Ascending aorta (tissue), 2 donors: ENCODE data around the gene GSS. TPM values are rescaled to one million over a fixed set of nuclear protein-coding genes. Genes with fewer than 3 reads are reported as not detected.
A peak's percentile ranks its signal among the peaks of the same experiment; 100 is the strongest.
"Not testable (repeated sequence)": the region's sequence is repeated elsewhere in the genome, so short reads cannot be mapped to it uniquely, and the experiment has no call there.

Experiments
- DNase-seq, 2 donors: peaks; one replicate each; pipeline ENCODE4 v3.0.0-alpha.2; 2019; ENCODE audit warnings: low spot score in 2 of 2
- H3K27ac ChIP-seq, 2 donors: fragments of 200-600 bp; sonication (generic); one replicate each; pipeline ENCODE4 v1.5.1; 2016 to 2017; ENCODE audit warnings: mild to moderate bottlenecking in 1 of 2
- H3K27me3 ChIP-seq: fragments of 200-600 bp; sonication (generic); one replicate; pipeline ENCODE4 v1.5.1; 2017
- H3K36me3 ChIP-seq, 2 donors: fragments of 200-600 bp; sonication (generic); one replicate each; pipeline ENCODE4 v1.5.1; 2016
- H3K4me1 ChIP-seq, 2 donors: fragments of 200-600 bp; sonication (generic); one replicate each; pipeline ENCODE4 v1.5.1; 2016 to 2017; ENCODE audit warnings: mild to moderate bottlenecking in 1 of 2
- H3K4me3 ChIP-seq, 2 donors: fragments of 200-600 bp; sonication (generic); one replicate each; pipeline ENCODE4 v1.5.1; 2016 to 2017; ENCODE audit warnings: mild to moderate bottlenecking in 1 of 2
- H3K9me3 ChIP-seq, 2 donors: fragments of 200-600 bp; sonication (generic); one replicate each; pipeline ENCODE4 v1.5.1; 2016
- intact Hi-C: fragments of 100-400 bp; cut with DNase I; formaldehyde crosslinking; loops from one replicate; pipeline ENCODE4 v1.15.1; 2023
- total RNA-seq: library from RNA; depleted of rRNA; stranded (reverse); fragments of >200 nt; gene quantifications from one replicate; pipeline ENCODE4 v1.1.0, GENCODE V29; 2016
- TF ChIP-seq, protein P1 (sequence below), 3 experiments: fragments of 200-600 bp in 2 of 3; fragments of 450-650 bp in 1 of 3; sonication (generic) in 2 of 3; IDR thresholded peaks; one replicate each; pipeline ENCODE4 v1.5.1; 2016 to 2019; ENCODE audit warnings: antibody characterized with exemption in 3 of 3, mild to moderate bottlenecking in 1 of 3, moderate library complexity in 1 of 3

Gene GSS
- total RNA-seq, 1 donor from 2014 or later = 40.7 TPM

DNA sequence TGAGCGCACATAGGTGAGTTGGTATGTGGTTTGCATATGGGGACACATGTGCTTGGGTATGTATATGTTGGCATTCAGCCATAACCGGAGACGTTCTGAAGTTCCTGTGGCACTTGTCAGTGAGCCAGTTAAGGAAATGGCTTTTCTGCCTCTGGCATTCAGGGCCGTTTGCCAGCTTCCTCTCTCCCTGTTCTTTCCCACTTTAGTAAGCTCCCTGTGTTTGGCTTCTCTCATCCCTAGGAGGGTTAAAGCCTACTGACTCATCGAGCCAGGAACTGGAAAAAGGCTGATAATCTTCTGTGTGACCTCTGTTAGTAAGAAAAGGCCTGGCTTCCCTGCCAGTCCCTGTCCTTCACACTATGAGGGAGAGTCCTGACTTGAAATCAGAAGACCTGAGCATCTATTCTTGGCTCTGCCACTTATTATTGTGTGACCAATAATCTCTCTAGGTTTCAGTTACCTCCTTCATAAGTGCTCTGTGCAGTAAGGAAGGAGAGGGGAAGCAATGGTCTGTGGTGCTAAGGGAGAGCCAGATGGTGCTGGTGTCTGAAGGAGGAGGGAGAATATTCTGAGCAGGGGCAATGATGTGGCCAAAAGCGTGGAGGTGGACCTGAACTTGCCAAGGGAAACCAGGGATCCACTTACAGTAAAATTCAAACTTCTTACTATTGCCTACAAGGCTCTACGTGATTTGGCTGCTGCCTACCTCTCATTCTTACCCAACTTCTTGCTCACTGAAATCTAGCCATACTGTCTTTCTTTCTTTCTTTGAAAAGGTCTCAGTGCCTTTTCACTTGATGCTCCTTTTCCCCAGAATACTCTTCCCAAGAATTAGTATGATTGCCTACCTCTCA, 47.8 kb downstream of the GSS start:
- no peaks in the 10 kb centered on the region for H3K9me3 ChIP-seq
- no peaks in the 10 kb centered on the region for H3K36me3 ChIP-seq
- H3K4me3 ChIP-seq = no peak overlapping the region
- intact Hi-C loops = loop anchor here (1.0 kb wide), 1 partner anchor 32 kb away; the partner anchor contains the start of gene ACSS2
- TF ChIP-seq, protein P1, sequence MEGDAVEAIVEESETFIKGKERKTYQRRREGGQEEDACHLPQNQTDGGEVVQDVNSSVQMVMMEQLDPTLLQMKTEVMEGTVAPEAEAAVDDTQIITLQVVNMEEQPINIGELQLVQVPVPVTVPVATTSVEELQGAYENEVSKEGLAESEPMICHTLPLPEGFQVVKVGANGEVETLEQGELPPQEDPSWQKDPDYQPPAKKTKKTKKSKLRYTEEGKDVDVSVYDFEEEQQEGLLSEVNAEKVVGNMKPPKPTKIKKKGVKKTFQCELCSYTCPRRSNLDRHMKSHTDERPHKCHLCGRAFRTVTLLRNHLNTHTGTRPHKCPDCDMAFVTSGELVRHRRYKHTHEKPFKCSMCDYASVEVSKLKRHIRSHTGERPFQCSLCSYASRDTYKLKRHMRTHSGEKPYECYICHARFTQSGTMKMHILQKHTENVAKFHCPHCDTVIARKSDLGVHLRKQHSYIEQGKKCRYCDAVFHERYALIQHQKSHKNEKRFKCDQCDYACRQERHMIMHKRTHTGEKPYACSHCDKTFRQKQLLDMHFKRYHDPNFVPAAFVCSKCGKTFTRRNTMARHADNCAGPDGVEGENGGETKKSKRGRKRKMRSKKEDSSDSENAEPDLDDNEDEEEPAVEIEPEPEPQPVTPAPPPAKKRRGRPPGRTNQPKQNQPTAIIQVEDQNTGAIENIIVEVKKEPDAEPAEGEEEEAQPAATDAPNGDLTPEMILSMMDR (IDR thresholded peaks at IDR 0.05) = no peak
- H3K27me3 ChIP-seq = no peaks in the 10 kb centered on the region
- peak overlapping the region; percentile 77 to 82 for H3K27ac ChIP-seq
- peaks cover 6 to 28% of the 10 kb centered on the region in 2 donors for H3K4me1 ChIP-seq
- DNase-seq = peak in 1 of 2 donors; percentile 79

DNA sequence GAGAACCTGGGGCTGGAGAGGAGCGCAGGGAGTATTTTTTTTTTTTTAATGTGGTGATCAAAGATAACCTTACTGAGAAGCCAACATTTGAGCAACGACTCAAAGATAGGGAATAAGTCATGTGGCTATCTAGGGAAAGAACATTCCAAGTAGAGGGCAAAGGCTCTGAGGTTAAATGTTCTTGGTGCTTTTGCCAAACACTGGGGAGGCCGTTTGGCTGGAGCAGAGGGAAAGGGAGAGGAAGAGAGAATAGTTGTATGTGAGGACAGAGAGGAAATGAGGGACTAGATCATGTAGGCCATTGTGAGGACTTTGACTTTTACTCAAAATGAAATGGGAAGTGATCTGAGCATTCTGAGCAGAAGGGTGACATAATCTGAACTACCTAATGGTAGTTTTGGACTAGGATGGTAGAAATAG, 51.4 kb downstream of the GSS start:
- no peaks in the 10 kb centered on the region for H3K27me3 ChIP-seq
- peaks cover 6 to 32% of the 10 kb centered on the region in 2 donors for H3K4me1 ChIP-seq
- no peak overlapping the region for H3K4me3 ChIP-seq
- H3K36me3 ChIP-seq = no peaks in the 10 kb centered on the region
- TF ChIP-seq, protein P1 (IDR thresholded peaks at IDR 0.05) = no peak
- no peaks in the 10 kb centered on the region for H3K9me3 ChIP-seq
- DNase-seq = no peak
- H3K27ac ChIP-seq = peak overlapping the region; percentile 37 to 55
- intact Hi-C loops = no loop called here

GRCh38 chr20:34898731-34899130, 56.9 kb downstream of the GSS start:
- intact Hi-C loops, H3K27ac ChIP-seq, H3K36me3 ChIP-seq, H3K27me3 ChIP-seq, H3K4me3 ChIP-seq, H3K9me3 ChIP-seq, DNase-seq: not testable (repeated sequence)
- H3K4me1 ChIP-seq = peaks cover 5 to 20% of the 10 kb centered on the region in 2 donors

DNA sequence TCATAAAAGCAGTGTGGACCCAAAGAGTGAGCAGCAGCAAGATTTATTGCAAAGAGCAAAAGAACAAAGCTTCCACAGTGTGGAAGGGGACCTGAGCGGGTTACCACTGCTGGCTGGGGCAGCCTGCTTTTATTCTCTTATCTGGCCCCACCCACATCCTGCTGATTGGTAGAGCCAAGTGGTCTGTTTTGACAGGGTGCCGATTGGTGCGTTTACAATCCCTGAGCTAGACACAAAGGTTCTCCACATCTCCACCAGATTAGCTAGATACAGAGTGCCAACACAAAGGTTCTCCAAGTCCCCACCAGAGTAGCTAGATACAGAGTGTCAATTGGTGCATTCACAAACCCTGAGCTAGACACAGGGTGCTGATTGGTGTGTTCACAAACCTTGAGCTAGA, 57.5 kb downstream of the GSS start:
- H3K27ac ChIP-seq, DNase-seq, H3K27me3 ChIP-seq, H3K4me3 ChIP-seq, H3K36me3 ChIP-seq, H3K9me3 ChIP-seq, intact Hi-C loops: not testable (repeated sequence)
- H3K4me1 ChIP-seq = peaks cover 5 to 20% of the 10 kb centered on the region in 2 donors

- Histone ChIP-seq H3K4me3 (peak overlapping the region in 1 of 2 donors; percentile 19), H3K27me3 (no peaks in the 10 kb centered on the region), H3K27ac (peak overlapping the region; percentile 27 to 41), H3K36me3 (no peaks in the 10 kb centered on the region), H3K4me1 (peaks cover 5 to 29% of the 10 kb centered on the region in 2 donors), H3K9me3 (no peaks in the 10 kb centered on the region)
- TF ChIP-seq, protein P1 (IDR thresholded peaks at IDR 0.05) = no peak
- no peak for DNase-seq
- intact Hi-C loops = no loop called here
Observed at GRCh38 chr20:34896086-34896621, 59.5 kb downstream of the GSS start.

DNA sequence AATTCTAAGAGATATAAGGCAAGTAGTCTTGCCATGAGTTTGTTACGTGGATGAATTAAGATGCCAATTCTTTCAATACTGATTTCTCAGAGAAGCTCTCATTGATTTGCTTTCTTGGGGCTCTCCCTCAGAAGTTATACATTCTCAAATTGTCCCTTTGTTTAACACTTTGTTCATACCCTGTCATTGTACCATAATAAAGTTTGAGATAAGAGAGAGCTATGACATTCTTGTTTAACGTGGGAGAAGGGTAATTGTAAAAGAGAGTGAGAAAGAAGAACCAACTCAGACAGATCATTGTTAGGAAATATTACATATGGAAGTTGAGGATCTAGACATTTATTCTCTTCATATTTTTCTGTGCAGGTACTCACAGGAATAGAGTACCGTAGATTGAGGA, 60.1 kb downstream of the GSS start:
- peaks cover 5 to 29% of the 10 kb centered on the region in 2 donors for H3K4me1 ChIP-seq
- intact Hi-C loops = no loop called here
- no peaks in the 10 kb centered on the region for H3K9me3 ChIP-seq
- no peak overlapping the region for H3K4me3 ChIP-seq
- H3K27ac ChIP-seq = peak overlapping the region in 1 of 2 donors; percentile 41
- H3K27me3 ChIP-seq = no peaks in the 10 kb centered on the region
- no peak for DNase-seq
- no peaks in the 10 kb centered on the region for H3K36me3 ChIP-seq
- TF ChIP-seq, protein P1 (IDR thresholded peaks at IDR 0.05) = no peak
